GM23338 (cell line): Measurements from ENCODE around the gene CHRNA7. TPM values are rescaled to one million over a fixed set of nuclear protein-coding genes. Genes with fewer than 3 reads are reported as not detected.

Experiments used
- polyA plus RNA-seq: library from polyadenylated mRNA; unstranded; fragments of >200 nt; fragmentation: Nextera tagmentation; extraction: Ambion mirVana; gene quantifications from 2 replicates; pipeline ENCODE4 v1.2.1, GENCODE V29; 2016
- small RNA-seq: library from RNA; depleted of rRNA; stranded (forward); fragments of <200 nt; gene quantifications from one replicate; pipeline ENCODE3, GENCODE V24; 2014; ENCODE audit warnings: low replicate concordance
- total RNA-seq: library from RNA; depleted of rRNA; stranded (reverse); fragments of >200 nt; shearing (Covaris generic); gene quantifications from 2 replicates; pipeline ENCODE4 v1.2.3, GENCODE V29; 2014; rRNA removed

The CHRNA7 gene
- total and polyA plus RNA-seq, 2 experiments from 2014 or later, result 4.6 to 8.2 TPM

Small RNA genes lying within 50 kb of the gene (small RNA-seq; reads per million reads assigned to genes)
- gene RF00019, result not detected

Other genes starting within 250 kb of the CHRNA7 start
- 5.3 and 5.9 TPM in 2 replicates for gene OTUD7A, start 159.8 kb upstream of the CHRNA7 start, total RNA-seq
- gene OTUD7A, start 159.8 kb upstream of the CHRNA7 start, polyA plus RNA-seq, result 1.6 and 1.7 TPM in 2 replicates